Subcutaneous adipose tissue (tissue), 4 donors: ENCODE measurements around the gene FAM136A. TPM values are rescaled to one million over a fixed set of nuclear protein-coding genes. Genes with fewer than 3 reads are reported as not detected.

ENCODE experiments used
- total RNA-seq, 4 donors: library from RNA; depleted of rRNA; stranded (reverse); fragments of >200 nt; gene quantifications; one replicate each; pipeline ENCODE4 v1.1.0, GENCODE V29; 2016
- TF ChIP-seq, protein P1 (sequence below): fragments of 450-650 bp; IDR thresholded peaks from one replicate; pipeline ENCODE4 v1.5.1; 2016; ENCODE audit warnings: low read depth, mild to moderate bottlenecking, control low read depth, antibody characterized with exemption, moderate library complexity

The FAM136A gene
- 10 to 100 TPM; 13.6 to 24.8 (median 20.4) TPM for total RNA-seq

DNA sequence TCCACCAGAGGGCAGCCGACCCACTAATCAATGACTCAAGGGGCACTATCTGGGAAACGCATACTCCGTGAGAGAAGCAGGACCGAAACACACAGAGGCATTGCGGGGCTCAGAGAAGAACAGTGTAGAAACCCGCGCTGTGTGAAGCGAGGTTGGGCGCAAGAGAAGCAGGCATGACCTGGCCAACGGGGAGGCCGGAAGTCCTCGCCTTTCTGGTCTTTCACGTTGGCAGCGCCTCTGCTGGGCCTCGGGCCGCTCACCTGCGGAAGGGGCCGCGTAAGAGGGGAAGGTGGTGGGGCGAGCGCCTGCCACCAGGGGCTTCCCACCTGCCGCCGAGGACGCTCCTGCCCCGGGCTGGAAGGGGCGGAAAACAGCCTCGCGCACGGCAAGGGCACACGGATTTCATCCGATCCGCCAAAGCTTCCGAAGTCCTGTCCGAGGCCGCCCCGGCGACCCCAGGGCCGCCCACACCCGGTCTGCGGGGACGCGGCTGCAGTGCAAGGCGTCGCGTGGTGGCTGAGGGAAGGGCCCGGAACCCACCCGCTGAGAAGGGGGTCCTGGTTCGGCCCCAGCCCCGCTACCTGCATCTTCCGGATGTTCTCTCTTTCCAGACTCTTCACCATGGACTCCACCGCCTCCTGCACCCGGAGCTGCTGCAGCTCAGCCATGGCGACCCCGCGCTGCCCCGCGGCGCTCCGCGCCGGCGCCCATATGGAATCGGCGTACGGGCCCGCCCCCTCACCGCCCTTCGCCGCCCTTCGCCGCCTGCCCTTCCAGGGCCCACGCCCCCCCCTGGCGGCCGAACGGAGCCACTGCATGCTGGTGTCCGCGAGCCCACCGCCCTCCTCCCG is at the start of gene FAM136A:
TSS of gene FAM136A (minus strand) at position 724 of the 851 bp plus-strand sequence. CDS start at position 668, 56 bp downstream.
- TF ChIP-seq, protein P1, sequence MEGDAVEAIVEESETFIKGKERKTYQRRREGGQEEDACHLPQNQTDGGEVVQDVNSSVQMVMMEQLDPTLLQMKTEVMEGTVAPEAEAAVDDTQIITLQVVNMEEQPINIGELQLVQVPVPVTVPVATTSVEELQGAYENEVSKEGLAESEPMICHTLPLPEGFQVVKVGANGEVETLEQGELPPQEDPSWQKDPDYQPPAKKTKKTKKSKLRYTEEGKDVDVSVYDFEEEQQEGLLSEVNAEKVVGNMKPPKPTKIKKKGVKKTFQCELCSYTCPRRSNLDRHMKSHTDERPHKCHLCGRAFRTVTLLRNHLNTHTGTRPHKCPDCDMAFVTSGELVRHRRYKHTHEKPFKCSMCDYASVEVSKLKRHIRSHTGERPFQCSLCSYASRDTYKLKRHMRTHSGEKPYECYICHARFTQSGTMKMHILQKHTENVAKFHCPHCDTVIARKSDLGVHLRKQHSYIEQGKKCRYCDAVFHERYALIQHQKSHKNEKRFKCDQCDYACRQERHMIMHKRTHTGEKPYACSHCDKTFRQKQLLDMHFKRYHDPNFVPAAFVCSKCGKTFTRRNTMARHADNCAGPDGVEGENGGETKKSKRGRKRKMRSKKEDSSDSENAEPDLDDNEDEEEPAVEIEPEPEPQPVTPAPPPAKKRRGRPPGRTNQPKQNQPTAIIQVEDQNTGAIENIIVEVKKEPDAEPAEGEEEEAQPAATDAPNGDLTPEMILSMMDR: no peak

DNA sequence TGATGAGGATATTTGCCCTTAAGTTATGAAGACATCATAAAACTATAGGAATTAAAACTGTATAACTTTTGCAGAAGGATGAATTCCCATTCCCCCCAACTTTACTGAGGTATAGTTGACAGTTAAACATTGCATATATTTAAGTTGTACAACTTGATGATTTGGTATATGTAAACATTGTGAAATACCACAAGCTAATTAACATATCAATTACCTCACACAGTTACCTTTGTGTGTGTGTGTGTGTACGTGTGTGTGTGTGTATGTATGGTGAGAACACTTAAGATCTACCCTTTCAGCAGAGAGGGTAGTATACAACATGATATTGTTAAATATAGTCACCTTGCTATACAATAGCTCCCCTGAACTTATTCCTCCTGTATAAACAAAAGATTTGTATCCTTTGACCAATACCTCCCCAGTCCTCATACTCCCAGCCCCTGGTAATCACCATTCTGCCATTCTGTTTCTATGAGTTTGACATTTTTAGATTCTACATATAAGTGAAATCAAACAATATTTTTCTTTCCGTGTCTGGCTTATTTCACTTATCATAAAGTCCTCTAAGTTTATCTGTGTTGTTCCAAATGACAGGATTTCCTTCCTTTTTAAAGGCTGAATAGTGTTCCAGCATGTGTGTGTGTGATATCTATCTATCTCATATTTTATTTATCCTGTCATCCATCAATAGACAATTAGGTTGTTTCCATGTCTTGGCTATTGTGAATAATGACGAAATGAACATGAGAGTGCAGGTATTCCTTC is 48.2 kb upstream of the FAM136A start:
- TF ChIP-seq, protein P1: no peak

- TF ChIP-seq, protein P1: no peak
Observed at GRCh38 chr2:70347831-70348230, 46.0 kb upstream of the FAM136A start.

GRCh38 chr2:70344195-70344594 is 42.3 kb upstream of the FAM136A start:
- TF ChIP-seq, protein P1: no peak

- TF ChIP-seq, protein P1: no peak
Observed at GRCh38 chr2:70341477-70341765, 39.6 kb upstream of the FAM136A start.

DNA sequence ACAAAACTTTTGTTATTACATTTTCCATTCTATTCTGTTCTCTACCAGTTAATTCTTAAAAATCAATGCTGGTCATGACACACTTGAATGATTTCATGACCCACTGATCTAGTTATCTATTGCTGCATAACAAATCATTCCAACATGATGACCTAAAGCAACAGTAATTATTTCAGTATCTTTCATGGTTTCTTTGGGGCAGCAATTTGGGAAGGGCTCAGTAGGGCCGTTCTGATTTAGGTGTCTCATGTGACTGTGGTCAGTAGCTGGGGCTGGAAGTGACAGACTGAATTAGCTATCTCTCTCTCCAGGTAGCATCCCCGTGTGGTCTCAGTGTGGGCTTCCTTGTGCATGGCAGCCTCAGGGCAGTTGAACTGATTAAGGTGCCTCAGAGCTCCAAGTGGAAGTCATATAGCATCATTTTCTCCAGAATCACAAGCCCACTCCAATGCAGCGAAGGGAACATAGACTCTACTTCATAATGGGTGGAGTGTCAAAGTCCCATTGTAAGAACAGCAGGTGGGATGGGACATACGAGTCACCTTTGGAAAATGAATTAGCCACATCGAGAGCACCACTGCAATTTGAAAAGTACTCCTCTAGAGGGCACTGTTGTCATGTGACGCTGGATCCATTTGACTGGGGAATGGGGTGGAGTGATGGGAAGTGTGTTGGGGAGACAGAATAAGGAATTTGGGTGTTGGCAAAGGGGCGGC is 39.1 kb upstream of the FAM136A start:
- TF ChIP-seq, protein P1: no peak

DNA sequence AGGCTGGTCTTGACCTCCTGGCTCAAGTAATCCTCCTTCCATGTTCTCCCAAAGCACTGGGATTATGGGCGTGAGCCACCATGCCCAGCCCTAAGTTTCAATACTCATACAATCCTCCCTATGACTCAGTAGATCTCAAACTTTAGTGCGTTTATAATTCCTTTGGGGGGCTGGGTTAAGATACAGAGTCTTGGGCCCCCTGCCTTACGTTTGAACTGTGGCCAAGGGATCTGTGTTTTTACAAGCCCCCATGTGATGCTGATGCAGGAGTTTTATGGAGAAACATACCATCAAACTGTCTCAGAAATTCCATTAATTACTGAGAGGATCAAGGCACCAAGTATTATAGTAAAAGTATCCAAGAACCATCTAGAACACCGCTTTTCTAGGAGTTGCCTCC is 38.2 kb upstream of the FAM136A start:
- TF ChIP-seq, protein P1: no peak
